K562 (cell line): ENCODE results near the gene TBC1D5. TPM values are rescaled to one million over a fixed set of nuclear protein-coding genes. Genes with fewer than 3 reads are reported as not detected.
A peak's percentile ranks its signal among the peaks of the same experiment; 100 is the strongest.

Experiments used
- ARID1B ChIP-seq: fragments of 450-650 bp; IDR thresholded peaks from 2 replicates; pipeline ENCODE4 v1.6.1; 2016; ENCODE audit warnings: antibody characterized with exemption, mild to moderate bottlenecking, inconsistent platforms
- CBFA2T3 ChIP-seq: fragments of 450-650 bp; IDR thresholded peaks from 2 replicates; pipeline ENCODE4 v1.6.1; 2017
- CREB3L1 ChIP-seq: fragments of 450-650 bp; IDR thresholded peaks from 2 replicates; pipeline ENCODE4 v1.6.1; 2014; ENCODE audit warnings: low read depth, mild to moderate bottlenecking, moderate library complexity, borderline replicate concordance
- MGA ChIP-seq: fragments of 450-650 bp; IDR thresholded peaks from 2 replicates; pipeline ENCODE4 v1.6.1; 2016; ENCODE audit warnings: mild to moderate bottlenecking, moderate library complexity
- PKNOX1 ChIP-seq: fragments of 450-650 bp; IDR thresholded peaks from 2 replicates; pipeline ENCODE4 v1.6.1; 2016
- SMARCA4 ChIP-seq: fragments of 450-650 bp; IDR thresholded peaks from 2 replicates; pipeline ENCODE4 v1.6.1; 2016
- STAT5A ChIP-seq: IDR thresholded peaks from 2 replicates; pipeline ENCODE4 v1.6.1; 2012; ENCODE audit warnings: low read length, inconsistent platforms, borderline replicate concordance
- USF2 ChIP-seq: sonication (generic); formaldehyde crosslinking; IDR thresholded peaks from 2 replicates; pipeline ENCODE4 v1.5.0; 2020; ENCODE audit warnings: missing genetic modification reagents
- ZNF592 ChIP-seq: fragments of 450-650 bp; IDR thresholded peaks from 2 replicates; pipeline ENCODE4 v1.6.1; 2017; ENCODE audit warnings: antibody characterized with exemption, mild to moderate bottlenecking
- polyA plus RNA-seq, 8 experiments: library from polyadenylated mRNA; depleted of rRNA in 4 of 8; stranded (reverse) in 5 of 8; unstranded in 3 of 8; fragments of >200 nt; fragmentation: Nextera tagmentation in 2 of 8; fragmentation: Illumina TruSeq in 1 of 8; extraction: Ambion mirVana in 2 of 8; extraction: Trizol in 1 of 8; gene quantifications; 2 replicates each; pipeline versions ENCODE4 v1.2.1 to v1.2.3, GENCODE V29; 2011 to 2014; ENCODE audit warnings: inconsistent platforms in 1 of 8, missing spikeins in 1 of 8
- total RNA-seq, 7 experiments: library from RNA; depleted of rRNA in 6 of 7; stranded (reverse); fragments of >200 nt in 6 of 7; fragmentation: Illumina TruSeq in 2 of 7; extraction: Trizol in 2 of 7; gene quantifications; 2 replicates each; pipeline versions ENCODE4 v1.2.1 to v1.2.3, GENCODE V29; 2011 to 2021; ENCODE audit warnings: low replicate concordance in 1 of 7

Gene TBC1D5
- total and polyA plus RNA-seq, 9 of the 15 experiments (the other 6 are each of a cell fraction or from before 2014, with no cell fraction given), result 2.9 to 38.1 (median 25.6) TPM

GRCh38 chr3:17443142-17443541 is 299.3 kb downstream of the TBC1D5 start (continued):
- TF ChIP-seq CBFA2T3, result peak; percentile 81
- peak; percentile 84 for TF ChIP-seq ZNF592
- peak; percentile 86 for TF ChIP-seq PKNOX1
- peak; percentile 56; the same call in 1 of the 2 replicates for TF ChIP-seq STAT5A
- peak; percentile 50 for TF ChIP-seq USF2 (CRISPR knock-in tag)
- TF ChIP-seq CREB3L1, result no peak
- 0 out of 2 replicates have a peak, but pooled peaks have one; percentile 12 for TF ChIP-seq SMARCA4
- peak; percentile 50 for TF ChIP-seq MGA
- peak; percentile 55; the same call in 1 of the 2 replicates for TF ChIP-seq ARID1B
